IMR-90 (cell line): ENCODE results near the gene RTN4RL2. TPM values are rescaled to one million over a fixed set of nuclear protein-coding genes. Genes with fewer than 3 reads are reported as not detected.

Experiments used
- ATAC-seq: fragments of 200-7000 bp; cut with Tn5 transposase; 2 replicates; pipeline ENCODE4 v1.9.1; 2020; ENCODE audit warnings: low read depth, mild to moderate bottlenecking, moderate library complexity
- BruUV-seq: library from RNA; stranded (reverse); fragments of 400-500 nt; replicated peaks from 2 replicates; lab custom pipeline; 2021; lab: Mats Ljungman, UMichigan
- CTCF ChIA-PET: fragments of 300-600 bp; formaldehyde crosslinking; extraction: SDS; loops from one replicate; lab custom pipeline; 2021; ENCODE audit warnings: antibody characterized with exemption; lab: Yijun Ruan, JAX
- POLR2A ChIA-PET: fragments of 300-600 bp; sonication (Branson Sonifier 250); formaldehyde crosslinking; loops from one replicate; lab custom pipeline; 2022; ENCODE audit warnings: antibody characterized with exemption; ENCODE audit not compliant: unreplicated experiment; lab: Charles Lee
- DNase-seq: peaks from one replicate; pipeline ENCODE4 v3.0.0; 2013
- H2AFZ ChIP-seq: replicated peaks from 2 replicates; pipeline ENCODE3; 2013; ENCODE audit warnings: low read length, mild to moderate bottlenecking; ENCODE audit not compliant: poor library complexity
- H2AK5ac ChIP-seq: 2 replicates; pipeline ENCODE4 v1.6.1; 2013; ENCODE audit warnings: low read depth, low read length, inconsistent platforms
- H2AK9ac ChIP-seq: replicated peaks from 2 replicates; pipeline ENCODE3; 2013; ENCODE audit warnings: mild to moderate bottlenecking, low read depth, low read length, moderate library complexity; ENCODE audit not compliant: poor library complexity
- H2BK120ac ChIP-seq: 2 replicates; pipeline ENCODE4 v1.6.1; 2013; ENCODE audit warnings: low read depth, low read length, inconsistent platforms
- H2BK15ac ChIP-seq: 3 replicates; pipeline ENCODE4 v1.6.1; 2013; ENCODE audit warnings: low read depth, low read length, inconsistent platforms
- H2BK20ac ChIP-seq: 2 replicates; pipeline ENCODE4 v1.6.1; 2013; ENCODE audit warnings: low read depth, mild to moderate bottlenecking, inconsistent platforms, low read length, moderate library complexity
- H2BK5ac ChIP-seq: 2 replicates; pipeline ENCODE4 v1.6.1; 2013; ENCODE audit warnings: mild to moderate bottlenecking, low read depth, low read length, inconsistent platforms; ENCODE audit not compliant: poor library complexity, severe bottlenecking
- H3K14ac ChIP-seq: replicated peaks from 2 replicates; pipeline ENCODE4 v1.6.1; 2013; ENCODE audit warnings: low read depth, low read length, inconsistent platforms
- H3K18ac ChIP-seq: 2 replicates; pipeline ENCODE4 v1.6.1; 2013; ENCODE audit warnings: low read depth, low read length, control low read depth
- H3K23ac ChIP-seq: 2 replicates; pipeline ENCODE4 v1.6.1; 2013; ENCODE audit warnings: low read depth, low read length, inconsistent platforms
- H3K27ac ChIP-seq: 2 replicates; pipeline ENCODE4 v1.5.1; 2013; ENCODE audit warnings: mild to moderate bottlenecking, control low read depth, low read length; ENCODE audit not compliant: insufficient read depth
- H3K27me3 ChIP-seq: 2 replicates; pipeline ENCODE4 v1.6.1; 2013; ENCODE audit warnings: low read length; ENCODE audit not compliant: control insufficient read depth, insufficient read depth
- H3K36me3 ChIP-seq: 2 replicates; pipeline ENCODE4 v1.6.1; 2013; ENCODE audit warnings: low read length, mixed read lengths; ENCODE audit not compliant: control insufficient read depth, insufficient read depth
- H3K4ac ChIP-seq: 2 replicates; pipeline ENCODE4 v1.6.1; 2013; ENCODE audit warnings: low read depth, low read length, inconsistent platforms
- H3K4me1 ChIP-seq: 2 replicates; pipeline ENCODE4 v1.6.1; 2013; ENCODE audit warnings: low read length, mixed read lengths; ENCODE audit not compliant: control insufficient read depth, insufficient read depth
- H3K4me2 ChIP-seq: 2 replicates; pipeline ENCODE4 v1.6.1; 2013; ENCODE audit warnings: low read depth, mild to moderate bottlenecking, control low read depth, low read length, moderate library complexity
- H3K4me3 ChIP-seq: 2 replicates; pipeline ENCODE4 v1.5.1; 2013; ENCODE audit warnings: low read depth, mild to moderate bottlenecking, control low read depth, low read length, moderate library complexity; ENCODE audit not compliant: insufficient read depth
- H3K56ac ChIP-seq: 2 replicates; pipeline ENCODE4 v1.6.1; 2013; ENCODE audit warnings: low read length, inconsistent platforms; ENCODE audit not compliant: insufficient read depth; ENCODE audit errors: extremely low read depth
- H3K79me1 ChIP-seq, 2 experiments: 2 replicates each; pipeline ENCODE4 v1.6.1; 2013; ENCODE audit warnings: low read length in 2 of 2, inconsistent platforms in 1 of 2, low read depth in 1 of 2
- H3K9ac ChIP-seq: 2 replicates; pipeline ENCODE4 v1.6.1; 2013; ENCODE audit warnings: low read depth, low read length, control low read depth
- H3K9me1 ChIP-seq: 2 replicates; pipeline ENCODE4 v1.6.1; 2013; ENCODE audit warnings: low read length, inconsistent platforms; ENCODE audit not compliant: insufficient read depth
- H3K9me3 ChIP-seq: 2 replicates; pipeline ENCODE4 v1.6.1; 2013; ENCODE audit warnings: low read length; ENCODE audit not compliant: control insufficient read depth, insufficient read depth
- H4K20me1 ChIP-seq: 2 replicates; pipeline ENCODE4 v1.6.1; 2013; ENCODE audit warnings: low read length, inconsistent platforms; ENCODE audit not compliant: insufficient read depth
- H4K5ac ChIP-seq: 2 replicates; pipeline ENCODE4 v1.6.1; 2013; ENCODE audit warnings: mild to moderate bottlenecking, low read depth, low read length, control low read depth
- H4K8ac ChIP-seq, 2 experiments: 2 replicates each; pipeline ENCODE4 v1.6.1; 2013; ENCODE audit warnings: low read depth in 2 of 2, low read length in 2 of 2, control low read depth in 1 of 2, inconsistent platforms in 1 of 2
- H4K91ac ChIP-seq: 2 replicates; pipeline ENCODE4 v1.6.1; 2013; ENCODE audit warnings: low read depth, low read length, inconsistent platforms; ENCODE audit not compliant: insufficient read depth
- CEBPB ChIP-seq: IDR thresholded peaks from 2 replicates; pipeline ENCODE4 v1.6.1; 2012; ENCODE audit warnings: low read depth, low read length, improper control_type of control experiment
- FOS ChIP-seq: fragments of 150-350 bp; IDR thresholded peaks from 2 replicates; pipeline ENCODE4 v1.6.1; 2016; ENCODE audit warnings: low read depth, low read length
- MAZ ChIP-seq: IDR thresholded peaks from 2 replicates; pipeline ENCODE4 v1.6.1; 2012; ENCODE audit warnings: low read depth, mild to moderate bottlenecking, low read length, improper control_type of control experiment, moderate library complexity, borderline replicate concordance
- WGBS, 2 experiments: methylation state at CpG; one replicate each; pipeline versions ENCODE4 v1.1.5 to v1.1.7; 2013; ENCODE audit warnings: missing lambda C conversion rate in 2 of 2; ENCODE audit not compliant: insufficient read length in 1 of 2; ENCODE audit errors: extremely low coverage in 2 of 2; 5-methylcytosine and 5-hydroxymethylcytosine counted together
- dilution Hi-C: fragments of 300-500 bp; cut with HindIII; formaldehyde crosslinking; loops from one replicate; pipeline ENCODE4 v1.14.3; 2018; ENCODE audit warnings: low sequenced_read_pairs; ENCODE audit not compliant: unreplicated experiment
- in situ Hi-C: fragments of 300-500 bp; cut with MboI; formaldehyde crosslinking; loops from 3 replicates; pipeline ENCODE4 v1.14.3; 2019; ENCODE audit warnings: low sequenced_read_pairs, inconsistent platforms, mixed read lengths
- intact Hi-C: fragments of 100-400 bp; cut with micrococcal nuclease; formaldehyde crosslinking; loops from 2 replicates; pipeline ENCODE4 v1.10.0; 2022
- polyA plus RNA-seq, 3 experiments: library from polyadenylated mRNA; depleted of rRNA; stranded (reverse); fragments of >200 nt; gene quantifications; 2 replicates each; pipeline ENCODE4 v1.2.3, GENCODE V29; 2012; ENCODE audit warnings: low replicate concordance in 1 of 3
- total RNA-seq: library from RNA; depleted of rRNA; stranded (reverse); fragments of >200 nt; gene quantifications from 2 replicates; pipeline ENCODE4 v1.2.3, GENCODE V29; 2012

The RTN4RL2 gene
- total and polyA plus RNA-seq, 2 of the 4 experiments (the other 2 are of a cell fraction): 1.5 TPM; not detected in 1

DNA sequence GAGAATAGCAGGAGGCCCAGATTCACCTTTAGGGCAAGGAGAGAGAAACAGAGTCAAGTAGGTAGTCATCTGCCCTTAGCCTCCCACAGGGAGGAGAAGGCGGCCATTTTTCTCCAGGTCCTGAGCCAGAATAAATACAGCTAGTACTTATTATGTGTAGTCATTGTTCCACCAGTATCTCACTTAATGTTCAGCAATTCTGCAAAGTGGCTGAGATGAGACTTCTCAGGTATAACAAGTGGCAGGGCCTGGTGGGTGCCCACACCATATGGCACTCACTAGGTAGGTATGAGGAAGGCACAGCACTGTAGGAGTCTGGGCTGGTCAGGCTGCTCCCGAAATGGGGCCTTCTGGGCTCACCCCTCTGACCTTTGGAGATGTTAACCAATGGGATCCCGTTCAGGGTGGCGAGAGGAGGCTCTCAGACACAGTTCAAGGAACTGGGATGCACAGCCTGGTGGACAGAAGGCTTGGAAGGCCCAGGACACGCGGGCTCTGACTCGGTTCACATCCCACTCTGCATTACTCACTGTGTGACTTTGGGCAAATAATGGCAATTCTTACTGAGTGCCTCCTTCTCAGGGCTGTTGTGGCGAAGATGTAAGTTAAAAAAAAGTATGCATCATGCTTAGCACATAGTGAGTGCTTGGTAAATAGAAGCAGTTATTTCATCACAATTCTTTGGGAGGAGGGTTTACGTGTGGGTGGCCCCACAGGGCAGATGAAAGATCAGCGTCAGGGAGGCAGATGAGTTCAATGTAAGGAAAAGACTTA is 25.1 kb downstream of the RTN4RL2 start:
- H2BK20ac ChIP-seq: no peak overlapping the region
- in situ Hi-C loops (loop anchor here (25.0 kb wide), 1 partner anchor 1027 kb away; the partner anchor contains the start of gene OR5B21), dilution Hi-C loops (no loop called here), intact Hi-C loops (no loop called here)
- H3K4me1 ChIP-seq: no peaks in the 10 kb centered on the region
- H2AK5ac ChIP-seq: no peak overlapping the region
- H2BK5ac ChIP-seq: no peak overlapping the region
- ChIA-PET POLR2A (no interaction called here), CTCF (no interaction called here)
- no peak overlapping the region for H3K23ac ChIP-seq
- no peak overlapping the region for H4K5ac ChIP-seq
- no peak overlapping the region for H4K91ac ChIP-seq
- no peak overlapping the region for H3K4me3 ChIP-seq
- no peak overlapping the region for H3K14ac ChIP-seq
- BruUV-seq: no TSS peak
- H3K9ac ChIP-seq: no peak overlapping the region
- H3K4ac ChIP-seq: no peak overlapping the region
- H3K27me3 ChIP-seq: peaks cover 24% of the 10 kb centered on the region
- no peaks in the 10 kb centered on the region; the same call in 1 of the 2 replicates for H3K9me1 ChIP-seq
- H2AK9ac ChIP-seq: no peak overlapping the region
- no peaks in the 10 kb centered on the region for H3K9me3 ChIP-seq
- no peak overlapping the region for H3K18ac ChIP-seq
- no peak overlapping the region for H2BK15ac ChIP-seq
- WGBS, 2 experiments: 92% methylated on average over 2 of the region's 10 CpGs; no CpG with 5 or more reads in 1 of the 2 experiments
- no peaks in the 10 kb centered on the region for H4K20me1 ChIP-seq
- TF ChIP-seq FOS (no peak), MAZ (no peak), CEBPB (peak; percentile 72)
- no peak overlapping the region for H3K56ac ChIP-seq
- no peak overlapping the region for H2BK120ac ChIP-seq
- no peaks in the 10 kb centered on the region for H3K79me1 ChIP-seq
- H3K36me3 ChIP-seq: peaks cover 29% of the 10 kb centered on the region
- no peak overlapping the region for H3K4me2 ChIP-seq
- H3K27ac ChIP-seq: no peak overlapping the region
- peak; percentile 54 for DNase-seq
- H2AFZ ChIP-seq: no peak overlapping the region
- H4K8ac ChIP-seq: no peak overlapping the region
- no peak for ATAC-seq
